Suppressor macrophage treated with lipopolysaccharide for 1 hour (primary cell): ENCODE results near the gene RNF180.
"Not testable (repeated sequence)": the region's sequence is repeated elsewhere in the genome, so short reads cannot be mapped to it uniquely, and the experiment has no call there.

Source experiments
- DNase-seq, 3 donors: peaks; one replicate each; pipeline ENCODE4 v3.0.0-alpha.2; 2020 to 2022

The RNF180 gene

GRCh38 chr5:64407103-64407825 is 241.6 kb downstream of the RNF180 start:
- DNase-seq = not testable (repeated sequence)

GRCh38 chr5:64417390-64417789 is 251.7 kb downstream of the RNF180 start:
- no peak for DNase-seq

GRCh38 chr5:64418013-64418412 is 252.4 kb downstream of the RNF180 start:
- DNase-seq = no peak
